ENCODE data around the gene DAPK1.

Gene DAPK1

DNA sequence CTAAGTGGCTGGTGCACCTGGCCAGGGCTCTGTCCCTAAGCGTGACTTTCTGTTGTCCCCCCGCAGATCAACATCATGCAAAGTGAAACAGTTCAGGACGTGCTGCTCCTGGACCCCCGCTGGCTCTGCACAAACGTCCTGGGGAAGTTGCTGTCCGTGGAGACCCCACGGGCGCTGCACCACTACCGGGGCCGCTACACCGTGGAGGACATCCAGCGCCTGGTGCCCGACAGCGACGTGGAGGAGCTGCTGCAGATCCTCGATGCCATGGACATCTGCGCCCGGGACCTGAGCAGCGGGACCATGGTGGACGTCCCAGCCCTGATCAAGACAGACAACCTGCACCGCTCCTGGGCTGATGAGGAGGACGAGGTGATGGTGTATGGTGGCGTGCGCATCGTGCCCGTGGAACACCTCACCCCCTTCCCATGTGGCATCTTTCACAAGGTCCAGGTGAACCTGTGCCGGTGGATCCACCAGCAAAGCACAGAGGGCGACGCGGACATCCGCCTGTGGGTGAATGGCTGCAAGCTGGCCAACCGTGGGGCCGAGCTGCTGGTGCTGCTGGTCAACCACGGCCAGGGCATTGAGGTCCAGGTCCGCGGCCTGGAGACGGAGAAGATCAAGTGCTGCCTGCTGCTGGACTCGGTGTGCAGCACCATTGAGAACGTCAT is 208.5 kb downstream of the DAPK1 start:
- H3K27me3 ChIP-seq (ENCODE audit: insufficient read depth, low read length, poor library complexity), result no peaks in the 10 kb centered on the region
- DNase-seq (no peak), ATAC-seq (ENCODE audit: insufficient read depth, low read depth) (no peak)
- H3K36me3 ChIP-seq (ENCODE audit: insufficient read depth, low read length), result no peaks in the 10 kb centered on the region
- no peaks in the 10 kb centered on the region for H3K79me2 ChIP-seq (ENCODE audit: insufficient read depth, low read length)
- no peak overlapping the region for H2AFZ ChIP-seq (ENCODE audit: low read depth, low read length)
- no peak overlapping the region for H3K9ac ChIP-seq (ENCODE audit: low read depth, low read length)
- no peak overlapping the region for H3K27ac ChIP-seq (ENCODE audit: low read length)
- no peaks in the 10 kb centered on the region for H3K9me3 ChIP-seq (ENCODE audit: insufficient read depth, low read length, severe bottlenecking)
- H3K4me1 ChIP-seq (ENCODE audit: insufficient read depth, low read length), result no peaks in the 10 kb centered on the region
- H3K4me2 ChIP-seq (ENCODE audit: insufficient read depth, low read length), result no peak overlapping the region
- H4K20me1 ChIP-seq (ENCODE audit: insufficient read depth, low read length), result no peaks in the 10 kb centered on the region
- TF ChIP-seq, protein P1, sequence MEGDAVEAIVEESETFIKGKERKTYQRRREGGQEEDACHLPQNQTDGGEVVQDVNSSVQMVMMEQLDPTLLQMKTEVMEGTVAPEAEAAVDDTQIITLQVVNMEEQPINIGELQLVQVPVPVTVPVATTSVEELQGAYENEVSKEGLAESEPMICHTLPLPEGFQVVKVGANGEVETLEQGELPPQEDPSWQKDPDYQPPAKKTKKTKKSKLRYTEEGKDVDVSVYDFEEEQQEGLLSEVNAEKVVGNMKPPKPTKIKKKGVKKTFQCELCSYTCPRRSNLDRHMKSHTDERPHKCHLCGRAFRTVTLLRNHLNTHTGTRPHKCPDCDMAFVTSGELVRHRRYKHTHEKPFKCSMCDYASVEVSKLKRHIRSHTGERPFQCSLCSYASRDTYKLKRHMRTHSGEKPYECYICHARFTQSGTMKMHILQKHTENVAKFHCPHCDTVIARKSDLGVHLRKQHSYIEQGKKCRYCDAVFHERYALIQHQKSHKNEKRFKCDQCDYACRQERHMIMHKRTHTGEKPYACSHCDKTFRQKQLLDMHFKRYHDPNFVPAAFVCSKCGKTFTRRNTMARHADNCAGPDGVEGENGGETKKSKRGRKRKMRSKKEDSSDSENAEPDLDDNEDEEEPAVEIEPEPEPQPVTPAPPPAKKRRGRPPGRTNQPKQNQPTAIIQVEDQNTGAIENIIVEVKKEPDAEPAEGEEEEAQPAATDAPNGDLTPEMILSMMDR (IDR thresholded peaks at IDR 0.05; ENCODE audit: borderline replicate concordance, extremely low read depth, low read length, poor library complexity, severe bottlenecking), result no peak
- no peak for TF ChIP-seq EZH2 (IDR thresholded peaks at IDR 0.05; ENCODE audit: borderline replicate concordance, low read depth, low read length, severe bottlenecking)
- H3K4me3 ChIP-seq (ENCODE audit: low read depth in 1 of 2, low read length in 2 of 2), result no peak overlapping the region

DNA sequence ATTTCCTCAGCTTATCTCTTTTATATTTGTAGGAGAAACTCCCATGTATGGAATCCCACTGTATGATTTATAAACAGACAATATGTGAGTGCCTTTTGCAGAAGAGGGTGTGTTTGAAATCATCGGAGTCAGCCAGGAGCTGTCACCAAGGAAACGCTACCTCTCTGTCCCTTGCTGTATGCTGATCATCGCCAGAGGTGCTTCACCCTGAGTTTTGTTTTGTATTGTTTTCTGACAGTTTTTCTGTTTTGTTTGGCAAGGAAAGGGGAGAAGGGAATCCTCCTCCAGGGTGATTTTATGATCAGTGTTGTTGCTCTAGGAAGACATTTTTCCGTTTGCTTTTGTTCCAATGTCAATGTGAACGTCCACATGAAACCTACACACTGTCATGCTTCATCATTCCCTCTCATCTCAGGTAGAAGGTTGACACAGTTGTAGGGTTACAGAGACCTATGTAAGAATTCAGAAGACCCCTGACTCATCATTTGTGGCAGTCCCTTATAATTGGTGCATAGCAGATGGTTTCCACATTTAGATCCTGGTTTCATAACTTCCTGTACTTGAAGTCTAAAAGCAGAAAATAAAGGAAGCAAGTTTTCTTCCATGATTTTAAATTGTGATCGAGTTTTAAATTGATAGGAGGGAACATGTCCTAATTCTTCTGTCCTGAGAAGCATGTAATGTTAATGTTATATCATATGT is 210.3 kb downstream of the DAPK1 start:
- H4K20me1 ChIP-seq (ENCODE audit: insufficient read depth, low read length), result no peaks in the 10 kb centered on the region
- TF ChIP-seq, protein P1 (IDR thresholded peaks at IDR 0.05; ENCODE audit: borderline replicate concordance, extremely low read depth, low read length, poor library complexity, severe bottlenecking), result no peak
- no peak for TF ChIP-seq EZH2 (IDR thresholded peaks at IDR 0.05; ENCODE audit: borderline replicate concordance, low read depth, low read length, severe bottlenecking)
- no peaks in the 10 kb centered on the region for H3K27me3 ChIP-seq (ENCODE audit: insufficient read depth, low read length, poor library complexity)
- no peak overlapping the region for H3K4me3 ChIP-seq (ENCODE audit: low read depth in 1 of 2, low read length in 2 of 2)
- no peaks in the 10 kb centered on the region for H3K36me3 ChIP-seq (ENCODE audit: insufficient read depth, low read length)
- H3K27ac ChIP-seq (ENCODE audit: low read length), result no peak overlapping the region
- no peaks in the 10 kb centered on the region for H3K4me1 ChIP-seq (ENCODE audit: insufficient read depth, low read length)
- no peak overlapping the region for H3K9ac ChIP-seq (ENCODE audit: low read depth, low read length)
- H3K9me3 ChIP-seq (ENCODE audit: insufficient read depth, low read length, severe bottlenecking), result no peaks in the 10 kb centered on the region
- no peak overlapping the region for H3K4me2 ChIP-seq (ENCODE audit: insufficient read depth, low read length)
- DNase-seq, result no peak
- no peak for ATAC-seq (ENCODE audit: insufficient read depth, low read depth)
- no peaks in the 10 kb centered on the region for H3K79me2 ChIP-seq (ENCODE audit: insufficient read depth, low read length)
- H2AFZ ChIP-seq (ENCODE audit: low read depth, low read length), result no peak overlapping the region

GRCh38 chr9:87708546-87708945 is 210.9 kb downstream of the DAPK1 start:
- Histone ChIP-seq H2AFZ (ENCODE audit: low read depth, low read length) (no peak overlapping the region), H3K27ac (ENCODE audit: low read length) (no peak overlapping the region), H3K79me2 (ENCODE audit: insufficient read depth, low read length) (no peaks in the 10 kb centered on the region), H3K4me2 (ENCODE audit: insufficient read depth, low read length) (no peak overlapping the region), H4K20me1 (ENCODE audit: insufficient read depth, low read length) (no peaks in the 10 kb centered on the region), H3K4me3 (ENCODE audit: low read depth in 1 of 2, low read length in 2 of 2) (no peak overlapping the region), H3K9ac (ENCODE audit: low read depth, low read length) (no peak overlapping the region), H3K36me3 (ENCODE audit: insufficient read depth, low read length) (no peaks in the 10 kb centered on the region), H3K27me3 (ENCODE audit: insufficient read depth, low read length, poor library complexity) (no peaks in the 10 kb centered on the region), H3K9me3 (ENCODE audit: insufficient read depth, low read length, severe bottlenecking) (no peaks in the 10 kb centered on the region), H3K4me1 (ENCODE audit: insufficient read depth, low read length) (no peaks in the 10 kb centered on the region)
- DNase-seq (no peak), ATAC-seq (ENCODE audit: insufficient read depth, low read depth) (no peak)
- no peak for TF ChIP-seq EZH2 (IDR thresholded peaks at IDR 0.05; ENCODE audit: borderline replicate concordance, low read depth, low read length, severe bottlenecking)
- TF ChIP-seq, protein P1 (IDR thresholded peaks at IDR 0.05; ENCODE audit: borderline replicate concordance, extremely low read depth, low read length, poor library complexity, severe bottlenecking), result no peak

Data from DND-41 (cell line).